Subcutaneous adipose tissue (tissue), 4 donors: ENCODE results near the gene TGM5. TPM values are rescaled to one million over a fixed set of nuclear protein-coding genes. Genes with fewer than 3 reads are reported as not detected.

Source experiments
- total RNA-seq, 4 donors: library from RNA; depleted of rRNA; stranded (reverse); fragments of >200 nt; gene quantifications; one replicate each; pipeline ENCODE4 v1.1.0, GENCODE V29; 2016
- TF ChIP-seq, protein P1 (sequence below): fragments of 450-650 bp; IDR thresholded peaks from one replicate; pipeline ENCODE4 v1.5.1; 2016; ENCODE audit warnings: low read depth, mild to moderate bottlenecking, control low read depth, antibody characterized with exemption, moderate library complexity

TGM5 gene
- total RNA-seq, 4 donors from 2014 or later, result 0.22 to 4.7 (median 1.0) TPM; not detected in 1

DNA sequence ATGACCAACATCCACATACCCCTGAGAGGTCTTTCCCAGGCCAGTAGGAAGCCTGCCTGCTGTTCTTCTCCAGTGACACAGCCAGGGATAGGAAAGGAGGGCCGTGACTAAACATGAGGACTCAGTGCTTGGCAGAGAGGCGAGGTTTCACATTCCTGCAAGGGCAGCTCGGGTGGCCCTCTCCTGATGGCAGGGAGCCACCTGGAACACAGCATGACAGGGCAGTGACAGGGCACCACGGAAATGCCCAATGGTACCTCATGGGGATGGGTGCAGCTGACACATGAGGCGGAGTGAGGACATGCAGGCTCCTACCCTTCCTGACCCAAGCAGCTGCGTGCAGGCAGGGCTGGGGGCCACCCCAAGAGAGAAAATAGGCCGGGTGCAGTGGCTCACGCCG, 7.4 kb upstream of the TGM5 start:
- TF ChIP-seq, protein P1, sequence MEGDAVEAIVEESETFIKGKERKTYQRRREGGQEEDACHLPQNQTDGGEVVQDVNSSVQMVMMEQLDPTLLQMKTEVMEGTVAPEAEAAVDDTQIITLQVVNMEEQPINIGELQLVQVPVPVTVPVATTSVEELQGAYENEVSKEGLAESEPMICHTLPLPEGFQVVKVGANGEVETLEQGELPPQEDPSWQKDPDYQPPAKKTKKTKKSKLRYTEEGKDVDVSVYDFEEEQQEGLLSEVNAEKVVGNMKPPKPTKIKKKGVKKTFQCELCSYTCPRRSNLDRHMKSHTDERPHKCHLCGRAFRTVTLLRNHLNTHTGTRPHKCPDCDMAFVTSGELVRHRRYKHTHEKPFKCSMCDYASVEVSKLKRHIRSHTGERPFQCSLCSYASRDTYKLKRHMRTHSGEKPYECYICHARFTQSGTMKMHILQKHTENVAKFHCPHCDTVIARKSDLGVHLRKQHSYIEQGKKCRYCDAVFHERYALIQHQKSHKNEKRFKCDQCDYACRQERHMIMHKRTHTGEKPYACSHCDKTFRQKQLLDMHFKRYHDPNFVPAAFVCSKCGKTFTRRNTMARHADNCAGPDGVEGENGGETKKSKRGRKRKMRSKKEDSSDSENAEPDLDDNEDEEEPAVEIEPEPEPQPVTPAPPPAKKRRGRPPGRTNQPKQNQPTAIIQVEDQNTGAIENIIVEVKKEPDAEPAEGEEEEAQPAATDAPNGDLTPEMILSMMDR, result no peak

DNA sequence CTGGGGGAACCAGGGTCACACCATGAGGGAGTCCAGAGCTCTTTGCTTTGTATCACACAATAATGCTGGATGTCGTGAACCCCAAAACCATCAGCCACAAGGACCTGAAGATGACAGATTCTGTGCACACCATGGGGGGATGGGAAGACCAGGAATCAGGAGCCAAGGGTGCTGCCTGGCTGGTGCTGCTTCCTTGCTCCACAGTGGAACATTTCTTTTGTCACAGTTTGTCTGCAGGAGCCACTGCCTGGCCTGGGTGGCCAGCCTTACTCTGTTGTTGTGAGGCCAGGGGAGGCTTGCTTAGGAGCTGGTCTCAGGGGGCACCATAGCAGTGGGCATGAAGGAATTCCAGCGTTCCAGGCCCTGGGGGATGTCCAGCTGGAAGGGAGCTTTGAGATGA, 6.5 kb upstream of the TGM5 start:
- TF ChIP-seq, protein P1, result no peak

DNA sequence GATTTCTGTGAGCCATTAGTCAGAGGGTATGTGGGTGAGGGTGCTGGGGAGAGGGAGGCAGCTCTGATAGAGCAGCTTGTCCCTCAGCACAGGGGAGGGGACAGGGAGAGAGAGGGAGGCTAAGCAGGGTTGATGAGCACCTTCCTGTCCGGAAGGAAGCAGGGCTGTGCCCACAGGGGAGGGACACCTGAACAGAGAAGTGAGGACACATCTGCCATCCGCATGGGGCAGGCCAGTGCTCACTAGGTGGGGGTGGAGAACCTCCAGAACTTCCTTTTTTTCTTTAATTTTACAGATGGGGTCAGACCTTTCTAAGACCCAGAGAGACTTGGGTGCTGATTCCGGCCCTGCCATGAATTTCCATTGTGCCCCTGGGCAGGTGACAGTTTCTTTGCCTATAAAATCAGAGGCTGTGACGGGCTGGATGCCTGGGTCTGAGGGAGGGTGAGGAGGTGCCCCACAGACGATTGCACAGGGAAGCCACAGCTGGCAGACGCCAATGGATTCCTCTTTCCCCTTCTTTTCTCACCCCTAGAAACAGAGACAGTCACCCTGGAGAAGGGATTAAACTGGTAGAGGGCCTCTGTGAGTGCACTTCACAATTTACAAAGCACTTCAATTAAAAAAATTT, 4.1 kb upstream of the TGM5 start:
- TF ChIP-seq, protein P1, result no peak

DNA sequence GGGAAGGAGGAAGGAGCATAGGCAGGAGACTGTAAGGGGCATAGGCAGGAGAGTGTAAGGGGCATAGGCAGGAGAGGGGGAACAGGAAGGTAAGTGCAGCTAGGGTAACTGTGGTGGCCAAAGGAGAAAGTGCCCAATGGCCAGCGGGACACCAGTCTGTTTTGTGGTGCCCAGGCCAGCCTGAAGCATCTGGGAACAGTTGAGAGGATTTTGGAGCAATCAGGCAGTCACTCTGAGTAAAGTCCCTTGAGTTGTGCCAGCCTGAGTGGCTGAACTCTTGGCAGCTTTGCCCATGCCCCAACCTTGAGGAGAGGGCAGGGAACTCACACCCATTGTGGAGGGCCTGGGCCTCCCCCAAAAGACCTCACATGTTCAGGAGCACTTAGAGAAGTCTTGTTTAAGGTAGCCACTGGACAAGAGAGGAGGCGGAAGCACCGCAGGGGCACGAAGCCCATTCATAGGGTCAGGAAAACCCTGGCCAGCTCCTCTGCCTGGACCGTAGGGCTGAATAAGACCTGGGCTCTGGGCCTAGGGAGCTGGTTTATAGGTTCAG, 3.5 kb upstream of the TGM5 start:
- TF ChIP-seq, protein P1, result no peak

DNA sequence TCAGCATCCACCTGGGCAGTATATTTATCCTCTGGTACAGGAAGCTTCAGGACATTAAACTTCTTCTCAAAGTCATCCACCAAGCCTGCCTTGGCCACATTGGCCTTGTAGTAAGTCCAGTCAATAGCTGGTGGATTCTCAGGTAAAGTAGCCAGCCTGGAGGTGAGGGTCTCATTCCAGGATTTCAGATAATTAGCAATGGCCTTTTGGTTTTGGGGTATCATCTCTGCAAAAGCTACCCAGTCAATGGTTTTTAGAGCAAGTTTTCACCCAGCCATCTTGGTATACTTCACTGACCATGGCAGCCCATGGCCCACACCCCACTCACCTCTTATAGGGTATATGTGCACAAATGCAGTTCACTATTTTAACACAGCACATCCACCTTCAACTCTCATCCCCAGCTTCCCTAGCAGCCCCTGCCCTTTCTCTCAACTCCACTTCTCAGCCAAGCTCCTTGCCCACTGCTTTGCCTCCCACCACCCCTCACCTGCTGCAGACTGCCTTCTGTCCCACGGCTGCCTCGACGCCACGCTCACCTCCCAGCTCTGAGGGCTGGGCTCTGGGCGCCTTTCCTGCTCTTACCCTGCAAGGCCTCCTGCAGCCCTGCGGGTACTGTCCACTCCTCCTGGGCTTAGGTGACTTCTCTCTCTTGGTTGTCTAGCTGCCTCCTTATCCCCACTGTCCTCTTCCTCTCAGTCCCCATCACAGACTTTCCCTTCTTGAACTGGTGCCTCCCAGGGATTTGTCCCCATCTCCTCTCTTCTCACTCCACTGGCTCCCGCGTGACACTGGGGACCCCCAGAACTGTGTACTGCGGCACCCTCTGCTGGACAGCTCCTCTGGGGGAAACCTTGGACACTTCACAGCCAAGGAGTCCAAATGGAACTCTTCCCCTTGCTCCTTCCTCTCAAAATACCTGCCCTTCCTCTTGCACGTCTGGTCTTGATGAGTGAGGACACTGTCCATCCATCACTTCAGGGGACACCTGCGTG, 1.7 kb upstream of the TGM5 start:
- TF ChIP-seq, protein P1, result no peak

DNA sequence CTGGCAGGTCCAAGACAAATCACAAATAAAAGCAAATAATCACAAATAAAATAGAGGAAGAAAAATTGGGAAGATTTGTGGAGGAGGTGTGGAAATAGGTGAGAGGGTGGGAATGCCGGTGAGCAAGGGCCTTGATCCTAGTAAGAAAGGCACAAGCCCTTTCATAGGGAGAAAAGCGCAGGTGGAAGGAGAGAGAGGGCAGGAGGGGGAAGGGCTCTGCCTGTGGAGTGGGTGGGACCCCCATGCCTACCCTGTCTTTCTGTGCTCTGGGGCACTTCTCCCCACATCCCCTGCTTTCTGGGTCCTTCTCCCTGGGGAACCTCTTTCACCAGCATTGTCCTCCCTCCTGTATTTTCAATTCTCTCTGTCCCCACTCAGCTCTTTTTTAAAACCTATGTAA, 711 bp upstream of the TGM5 start:
- TF ChIP-seq, protein P1, result no peak

DNA sequence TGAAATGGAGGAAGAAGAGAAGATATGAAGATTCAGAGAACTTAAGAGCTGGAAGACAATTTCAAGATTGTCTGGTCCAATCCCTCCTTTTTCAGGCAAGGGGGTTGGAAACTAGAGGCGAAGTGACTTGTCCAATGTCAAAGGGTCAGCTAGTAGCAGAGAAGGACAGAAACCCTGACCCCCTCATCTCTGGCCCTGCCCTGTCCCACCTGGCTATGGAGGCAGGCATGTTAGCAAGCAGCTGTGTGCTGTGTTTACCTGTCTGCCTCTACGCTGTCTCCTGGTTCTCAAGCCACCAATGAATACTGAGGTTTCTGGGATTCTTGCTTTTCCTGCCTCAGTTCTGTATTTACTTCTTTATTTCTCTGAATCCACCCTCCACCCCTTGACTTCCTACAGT, 342 bp downstream of the TGM5 start:
- TF ChIP-seq, protein P1, result no peak
